ENCODE measurements around the gene DPPA5.

The DPPA5 gene

DNA sequence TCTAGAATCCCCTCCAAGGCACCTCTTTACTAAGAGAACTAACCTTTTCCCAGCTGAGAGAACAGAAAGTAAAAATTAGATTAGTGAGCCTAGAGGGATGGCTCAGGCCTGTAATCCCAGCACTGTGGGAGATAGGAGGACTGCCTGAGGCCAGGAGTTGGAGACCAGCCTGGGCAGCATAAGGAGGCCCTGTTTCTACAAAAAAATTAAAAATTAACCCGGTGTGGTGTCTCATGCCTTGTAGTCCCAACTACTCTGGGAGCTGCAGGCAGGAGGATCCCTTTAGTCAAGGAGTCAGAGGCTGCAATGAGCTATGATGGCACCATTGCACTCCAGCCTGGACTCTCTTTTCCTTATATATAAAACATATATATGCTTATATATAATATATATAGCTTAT lies 21.1 kb upstream of the DPPA5 start:
- in situ Hi-C loops (cut with MboI; ENCODE audit: low pct_unique_long_range_greater_than_20kb, low sequenced_read_pairs, unreplicated experiment): no loop called here
- TF ChIP-seq, protein P1, sequence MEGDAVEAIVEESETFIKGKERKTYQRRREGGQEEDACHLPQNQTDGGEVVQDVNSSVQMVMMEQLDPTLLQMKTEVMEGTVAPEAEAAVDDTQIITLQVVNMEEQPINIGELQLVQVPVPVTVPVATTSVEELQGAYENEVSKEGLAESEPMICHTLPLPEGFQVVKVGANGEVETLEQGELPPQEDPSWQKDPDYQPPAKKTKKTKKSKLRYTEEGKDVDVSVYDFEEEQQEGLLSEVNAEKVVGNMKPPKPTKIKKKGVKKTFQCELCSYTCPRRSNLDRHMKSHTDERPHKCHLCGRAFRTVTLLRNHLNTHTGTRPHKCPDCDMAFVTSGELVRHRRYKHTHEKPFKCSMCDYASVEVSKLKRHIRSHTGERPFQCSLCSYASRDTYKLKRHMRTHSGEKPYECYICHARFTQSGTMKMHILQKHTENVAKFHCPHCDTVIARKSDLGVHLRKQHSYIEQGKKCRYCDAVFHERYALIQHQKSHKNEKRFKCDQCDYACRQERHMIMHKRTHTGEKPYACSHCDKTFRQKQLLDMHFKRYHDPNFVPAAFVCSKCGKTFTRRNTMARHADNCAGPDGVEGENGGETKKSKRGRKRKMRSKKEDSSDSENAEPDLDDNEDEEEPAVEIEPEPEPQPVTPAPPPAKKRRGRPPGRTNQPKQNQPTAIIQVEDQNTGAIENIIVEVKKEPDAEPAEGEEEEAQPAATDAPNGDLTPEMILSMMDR (IDR thresholded peaks at IDR 0.05; ENCODE audit: extremely low read depth, insufficient read depth, missing control alignments): no peak
- DNase-seq (ENCODE audit: low spot score): no peak

- in situ Hi-C loops (cut with MboI; ENCODE audit: low pct_unique_long_range_greater_than_20kb, low sequenced_read_pairs, unreplicated experiment): no loop called here
- TF ChIP-seq, protein P1 (IDR thresholded peaks at IDR 0.05; ENCODE audit: extremely low read depth, insufficient read depth, missing control alignments): no peak
- no peak for DNase-seq (ENCODE audit: low spot score)
Observed at GRCh38 chr6:73372516-73372915, 18.4 kb upstream of the DPPA5 start.

GRCh38 chr6:73371984-73372383 lies 17.9 kb upstream of the DPPA5 start:
- in situ Hi-C loops (cut with MboI; ENCODE audit: low pct_unique_long_range_greater_than_20kb, low sequenced_read_pairs, unreplicated experiment): no loop called here
- no peak for DNase-seq (ENCODE audit: low spot score)
- TF ChIP-seq, protein P1 (IDR thresholded peaks at IDR 0.05; ENCODE audit: extremely low read depth, insufficient read depth, missing control alignments): no peak

- DNase-seq (ENCODE audit: low spot score): no peak
- TF ChIP-seq, protein P1 (IDR thresholded peaks at IDR 0.05; ENCODE audit: extremely low read depth, insufficient read depth, missing control alignments): no peak
- in situ Hi-C loops (cut with MboI; ENCODE audit: low pct_unique_long_range_greater_than_20kb, low sequenced_read_pairs, unreplicated experiment): no loop called here
Observed at GRCh38 chr6:73369563-73369962, 15.5 kb upstream of the DPPA5 start, which contains the start of gene OOEP. TSS of gene OOEP (minus strand) at chr6:73369897. CDS start at chr6:73369792, 105 bp downstream.

DNA sequence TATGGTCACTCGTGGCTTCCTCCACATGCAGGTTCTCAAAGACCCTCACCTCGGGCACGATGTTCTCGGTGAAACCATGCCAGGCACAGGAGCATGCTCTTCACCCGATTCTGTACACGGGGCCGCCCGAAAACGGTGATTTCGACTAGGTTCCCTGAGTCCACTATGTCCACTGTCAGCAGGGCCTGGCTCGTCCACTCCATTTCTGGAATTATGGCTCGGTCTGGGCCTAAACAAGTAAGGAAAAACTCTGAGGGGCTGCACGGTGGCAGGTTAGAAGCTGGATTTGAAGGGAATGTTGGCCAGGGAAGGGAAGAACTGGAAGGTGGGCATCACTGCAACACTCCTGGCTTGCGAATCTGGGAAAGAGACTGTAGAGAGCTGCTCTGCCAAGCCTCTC lies 15.1 kb upstream of the DPPA5 start:
- no peak for DNase-seq (ENCODE audit: low spot score)
- in situ Hi-C loops (cut with MboI; ENCODE audit: low pct_unique_long_range_greater_than_20kb, low sequenced_read_pairs, unreplicated experiment): no loop called here
- TF ChIP-seq, protein P1 (IDR thresholded peaks at IDR 0.05; ENCODE audit: extremely low read depth, insufficient read depth, missing control alignments): no peak

DNA sequence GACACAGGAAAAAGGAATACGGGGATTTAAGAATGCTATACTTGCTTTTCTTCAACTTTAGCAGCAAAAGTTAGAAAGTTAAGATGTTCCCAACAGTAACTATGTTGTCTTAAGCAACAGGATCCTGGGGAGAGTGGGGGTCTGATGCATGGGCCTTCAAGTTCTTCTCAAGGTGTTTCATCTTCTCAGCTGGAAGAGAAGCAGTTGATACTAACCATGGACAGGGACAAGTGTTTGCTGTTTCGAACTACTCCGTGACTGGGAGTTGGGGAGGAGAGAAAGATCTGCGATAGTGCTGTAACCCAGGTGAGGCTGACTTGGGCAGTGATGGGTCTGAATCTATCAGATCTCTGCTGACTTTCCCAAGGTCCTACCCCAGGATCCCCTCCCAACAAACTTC lies 14.6 kb upstream of the DPPA5 start:
- TF ChIP-seq, protein P1 (IDR thresholded peaks at IDR 0.05; ENCODE audit: extremely low read depth, insufficient read depth, missing control alignments): no peak
- in situ Hi-C loops (cut with MboI; ENCODE audit: low pct_unique_long_range_greater_than_20kb, low sequenced_read_pairs, unreplicated experiment): no loop called here

More for the DNA sequence above, 14.6 kb upstream of the DPPA5 start:
- no peak for DNase-seq (ENCODE audit: low spot score)
